Heart right ventricle (tissue), 16 donors: Measurements from ENCODE around the gene MUC20. TPM values are rescaled to one million over a fixed set of nuclear protein-coding genes. Genes with fewer than 3 reads are reported as not detected.
"Not testable (repeated sequence)": the region's sequence is repeated elsewhere in the genome, so short reads cannot be mapped to it uniquely, and the experiment has no call there.

Experiments
- ATAC-seq, 8 donors: fragments of 200-7000 bp; cut with Tn5 transposase; one replicate each; pipeline ENCODE4 v1.9.1; 2020; ENCODE audit warnings: mild to moderate bottlenecking in 8 of 8, moderate library complexity in 8 of 8, moderate number of reproducible peaks in 1 of 8
- DNase-seq, 2 donors: peaks; one replicate each; pipeline ENCODE4 v3.0.0-alpha.2; 2020
- H3K27ac ChIP-seq, 10 donors: fragments of 200-600 bp; sonication (generic) in 2 of 10; one replicate each; pipeline versions ENCODE4 v1.5.0 to v1.8.0; 2020 to 2022; ENCODE audit warnings: mild to moderate bottlenecking in 3 of 10
- H3K27me3 ChIP-seq, 7 donors: fragments of 200-600 bp; one replicate each; pipeline ENCODE4 v1.8.0; 2021 to 2022; ENCODE audit warnings: mild to moderate bottlenecking in 2 of 7
- H3K36me3 ChIP-seq, 9 donors: fragments of 200-600 bp; sonication (generic) in 1 of 9; one replicate each; pipeline versions ENCODE4 v1.5.0 to v1.8.0; 2020 to 2022; ENCODE audit warnings: mild to moderate bottlenecking in 2 of 9
- H3K4me1 ChIP-seq, 9 donors: fragments of 200-600 bp; sonication (generic) in 1 of 9; one replicate each; pipeline versions ENCODE4 v1.5.0 to v1.8.0; 2020 to 2022; ENCODE audit warnings: mild to moderate bottlenecking in 4 of 9
- H3K4me3 ChIP-seq, 10 donors: fragments of 200-600 bp; sonication (generic) in 2 of 10; one replicate each; pipeline versions ENCODE4 v1.5.0 to v1.8.0; 2020 to 2022; ENCODE audit warnings: mild to moderate bottlenecking in 7 of 10, moderate library complexity in 2 of 10
- H3K9me3 ChIP-seq, 11 donors: fragments of 200-600 bp in 10 of 11; sonication (generic) in 2 of 11; one replicate each; pipeline versions ENCODE4 v1.5.0 to v1.8.0; 2013 to 2022; ENCODE audit warnings: mild to moderate bottlenecking in 2 of 11, control low read depth in 1 of 11, moderate library complexity in 1 of 11
- CTCF ChIP-seq, 9 donors: fragments of 200-600 bp; sonication (generic) in 2 of 9; IDR thresholded peaks; one replicate each; pipeline versions ENCODE4 v1.5.0 to v1.8.0; 2021 to 2022; ENCODE audit warnings: antibody characterized with exemption in 9 of 9, mild to moderate bottlenecking in 5 of 9, moderate library complexity in 1 of 9
- WGBS, 2 donors: extraction: QIAGEN DNeasy Blood & Tissue Kit; methylation state at CpG; one replicate each; pipeline ENCODE4 v1.1.7; 2013; ENCODE audit warnings: inconsistent platforms in 1 of 2; 5-methylcytosine and 5-hydroxymethylcytosine counted together
- intact Hi-C, 10 donors: fragments of 100-400 bp; cut with DNase I; formaldehyde crosslinking; loops; one replicate each; pipeline versions ENCODE4 v1.11.1 to v1.14.2; 2022
- polyA plus RNA-seq, 2 donors: library from polyadenylated mRNA; stranded (reverse); fragments of 200-250 nt; gene quantifications; one replicate each; pipeline ENCODE4 v1.2.3, GENCODE V29; 2013
- total RNA-seq, 10 donors: library from RNA; stranded (reverse); fragmentation: NEBNext Ultra II Directional in 3 of 10; extraction: Animal tissue kit (Norgen Biotek cat#: 25700) in 3 of 10; gene quantifications; one replicate each; pipeline versions ENCODE4 v1.2.1 to v1.2.4, GENCODE V29; 2021 to 2023
- donor health status: Arrhythmogenic right ventricular cardiomyopathy.
- donor health status: ischemic (EF 13 %, LVEDD 7.1; RV severe dilation, severe dysfunction).
- donor health status: healthy with polysubstance abuse.
- donor health status: DM: no; HTN: yes; CAD: no.
- donor health status: DM: no; HTN: no; CAD: no.
- donor health status: ischemic (EF 25% LVEDD 6.9; RV normal size, moderate dysfunction).
- donor health status: ischemic (EF 25% LVEDD 5.7; RV mildly dilated, moderate dysfunction).
- donor health status: healthy.
- donor health status: DM: yes; HTN: yes; CAD: no.
- donor health status: Ischemic cardiomyopathy.
- donor health status: ischemic (EF 35%, LVEDD 5.7; RV mildly dilated, moderate dysfunction).
- donor health status: nonischemic (EF 11% LVEDD 7.7; RV severe dilation, severe dysfunction).
- donor health status: DM: yes; HTN: yes; CAD: no.
- donor health status: PGD.
- donor health status: ischemic (EF 29% LVEDD 5.4; RV normal size, mild dysfunction).
- donor health status: nonischemic (EF 23%, LVEDD 6.1; RV moderate dilation, normal function).

MUC20 gene
- total and polyA plus RNA-seq, 12 donors = 0.36 to 7.6 (median 2.5) TPM

GRCh38 chr3:195771646-195772300 is 51.0 kb downstream of the MUC20 start:
- no peak for TF ChIP-seq CTCF (IDR thresholded peaks at IDR 0.05)
- H3K36me3 ChIP-seq = no peaks in the 10 kb centered on the region
- H3K27me3 ChIP-seq = peaks cover 0 to 5% (median 0%) of the 10 kb centered on the region in 7 donors
- ATAC-seq (no peak), DNase-seq (no peak)
- H3K27ac ChIP-seq = no peak overlapping the region
- intact Hi-C loops = no loop called here
- H3K4me3 ChIP-seq = no peak overlapping the region
- WGBS, 2 donors = 90 to 91% methylated on average over 14 of the region's 14 CpGs
- no peaks in the 10 kb centered on the region for H3K9me3 ChIP-seq
- no peaks in the 10 kb centered on the region for H3K4me1 ChIP-seq

GRCh38 chr3:195773956-195774537 is 53.3 kb downstream of the MUC20 start:
- Histone ChIP-seq H3K4me3 (no peak overlapping the region), H3K27ac (no peak overlapping the region), H3K9me3 (no peaks in the 10 kb centered on the region), H3K36me3 (no peaks in the 10 kb centered on the region), H3K27me3 (peaks cover 0 to 5% (median 0%) of the 10 kb centered on the region in 7 donors), H3K4me1 (no peaks in the 10 kb centered on the region)
- no peak for TF ChIP-seq CTCF (IDR thresholded peaks at IDR 0.05)
- DNase-seq (no peak), ATAC-seq (no peak)
- intact Hi-C loops = no loop called here
- 81 to 86% methylated on average over 23 of the region's 23 CpGs for WGBS, 2 donors

GRCh38 chr3:195774917-195775316 is 54.1 kb downstream of the MUC20 start:
- peak in 7 of 9 donors; percentile 43 to 58 (median 54) for TF ChIP-seq CTCF (IDR thresholded peaks at IDR 0.05)
- H3K36me3 ChIP-seq = no peaks in the 10 kb centered on the region
- H3K27me3 ChIP-seq = peaks cover 0 to 4% (median 0%) of the 10 kb centered on the region in 7 donors
- intact Hi-C loops = no loop called here
- no peak overlapping the region for H3K4me3 ChIP-seq
- DNase-seq (peak; percentile 45 to 51), ATAC-seq (peak in 4 of 8 donors; percentile 49 to 81 (median 60))
- H3K27ac ChIP-seq = no peak overlapping the region
- H3K9me3 ChIP-seq = no peaks in the 10 kb centered on the region
- H3K4me1 ChIP-seq = no peaks in the 10 kb centered on the region
- 22 to 25% methylated on average over 13 of the region's 13 CpGs for WGBS, 2 donors

GRCh38 chr3:195777975-195778374 is 57.2 kb downstream of the MUC20 start:
- WGBS, 2 donors = 77 to 78% methylated on average over 11 of the region's 11 CpGs
- no peak overlapping the region for H3K4me3 ChIP-seq
- no peaks in the 10 kb centered on the region for H3K4me1 ChIP-seq
- H3K36me3 ChIP-seq = no peaks in the 10 kb centered on the region
- H3K27ac ChIP-seq = no peak overlapping the region
- no peak for TF ChIP-seq CTCF (IDR thresholded peaks at IDR 0.05)
- H3K27me3 ChIP-seq = peaks cover 0 to 4% (median 0%) of the 10 kb centered on the region in 7 donors
- DNase-seq (no peak), ATAC-seq (no peak)
- no peaks in the 10 kb centered on the region for H3K9me3 ChIP-seq
- intact Hi-C loops = no loop called here

GRCh38 chr3:195781236-195781635 is 60.5 kb downstream of the MUC20 start:
- H3K9me3 ChIP-seq, H3K27ac ChIP-seq, DNase-seq, H3K4me3 ChIP-seq, H3K4me1 ChIP-seq, H3K27me3 ChIP-seq, H3K36me3 ChIP-seq, ATAC-seq, intact Hi-C loops: not testable (repeated sequence)
- 82 to 84% methylated on average over 12 of the region's 12 CpGs for WGBS, 2 donors
